Measurements from ENCODE around the gene TRIM63.

The TRIM63 gene

GRCh38 chr1:26023826-26024225 is 43.6 kb downstream of the TRIM63 start:
- TF ChIP-seq CTCF (conservative IDR thresholded peaks at IDR 0.05), result no peak
- no peak overlapping the region for H3K27ac ChIP-seq

GRCh38 chr1:26023009-26023408 is 44.4 kb downstream of the TRIM63 start:
- no peak overlapping the region for H3K27ac ChIP-seq
- no peak for TF ChIP-seq CTCF (conservative IDR thresholded peaks at IDR 0.05)

DNA sequence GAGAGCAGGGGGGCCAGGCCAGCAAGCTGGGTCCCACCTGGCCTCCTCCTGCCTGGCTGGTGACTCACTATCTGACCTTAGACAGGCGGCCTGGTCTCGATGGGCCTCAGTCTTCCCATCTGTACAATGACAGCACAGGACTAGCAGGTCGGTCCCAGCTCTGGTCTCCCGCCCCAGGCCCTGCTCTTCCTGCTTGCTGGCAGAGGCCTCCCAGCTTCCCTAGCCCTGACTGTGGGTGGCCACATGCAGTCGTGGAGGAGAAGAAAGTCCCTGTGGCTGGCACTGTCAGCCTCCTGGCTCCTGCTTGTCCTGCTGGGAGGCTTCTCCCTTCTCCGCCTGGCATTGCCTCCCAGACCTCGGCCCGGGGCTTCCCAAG is 45.0 kb downstream of the TRIM63 start:
- no peak for TF ChIP-seq CTCF (conservative IDR thresholded peaks at IDR 0.05)
- no peak overlapping the region for H3K27ac ChIP-seq

GRCh38 chr1:26021647-26022403 is 45.6 kb downstream of the TRIM63 start, which contains the start of gene EXTL1:
Gene EXTL1, plus strand, starts transcription at chr1:26021775. Its CDS starts 872 bp downstream, at chr1:26022647.
- TF ChIP-seq CTCF (conservative IDR thresholded peaks at IDR 0.05), result no peak
- no peak within 1 kb of the TSS for H3K27ac ChIP-seq

GRCh38 chr1:26020941-26021646 is 46.3 kb downstream of the TRIM63 start:
- no peak for TF ChIP-seq CTCF (conservative IDR thresholded peaks at IDR 0.05)
- no peak overlapping the region for H3K27ac ChIP-seq

- no peak overlapping the region for H3K27ac ChIP-seq
- no peak for TF ChIP-seq CTCF (conservative IDR thresholded peaks at IDR 0.05)
These were observed 47.1 kb downstream of the TRIM63 start for GRCh38 chr1:26020330-26020768.

DNA sequence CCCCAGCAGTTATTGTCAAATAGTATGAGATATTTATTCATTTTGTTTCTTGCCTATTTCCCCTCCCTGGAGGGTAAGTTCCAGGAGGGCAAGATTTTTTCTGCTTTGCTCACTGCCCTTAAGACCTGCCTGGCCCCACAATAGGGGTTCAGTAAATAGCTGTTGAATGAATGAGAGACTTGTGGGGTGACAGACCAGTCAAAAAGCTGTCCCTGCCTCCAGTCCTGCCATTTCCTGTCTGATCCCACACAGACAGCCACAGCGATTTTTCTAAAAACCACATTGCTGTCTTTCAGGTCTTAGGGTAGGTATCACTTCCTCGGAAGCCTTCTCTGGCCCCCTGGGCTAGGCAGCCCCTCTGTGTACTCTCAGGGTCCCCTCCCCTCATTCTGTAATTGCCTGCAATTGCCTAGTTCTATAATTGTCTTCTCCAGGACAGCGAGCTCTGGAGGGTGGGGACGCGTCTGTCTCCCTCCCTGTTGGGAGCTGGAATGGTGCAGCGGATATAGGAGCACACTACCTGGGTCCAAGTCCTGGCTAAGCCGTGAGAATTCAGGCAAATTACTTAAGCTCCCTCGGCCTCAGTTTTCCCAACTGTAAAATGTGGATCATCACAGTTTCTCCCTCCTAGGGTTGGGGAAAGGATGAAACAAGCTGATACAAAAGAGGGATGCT is 47.7 kb downstream of the TRIM63 start:
- TF ChIP-seq CTCF (conservative IDR thresholded peaks at IDR 0.05), result no peak
- H3K27ac ChIP-seq, result no peak overlapping the region
